Stimulated activated CD4-positive, alpha-beta T cell treated with anti-CD3 and anti-CD28 coated beads, Interleukin-15, amount 100 ng/mL, for 24 hours (primary cell): ENCODE data around the gene ULK1.

ENCODE experiments used
- DNase-seq: peaks from one replicate; pipeline ENCODE4 v3.0.0-alpha.2; 2020

Gene ULK1

DNA sequence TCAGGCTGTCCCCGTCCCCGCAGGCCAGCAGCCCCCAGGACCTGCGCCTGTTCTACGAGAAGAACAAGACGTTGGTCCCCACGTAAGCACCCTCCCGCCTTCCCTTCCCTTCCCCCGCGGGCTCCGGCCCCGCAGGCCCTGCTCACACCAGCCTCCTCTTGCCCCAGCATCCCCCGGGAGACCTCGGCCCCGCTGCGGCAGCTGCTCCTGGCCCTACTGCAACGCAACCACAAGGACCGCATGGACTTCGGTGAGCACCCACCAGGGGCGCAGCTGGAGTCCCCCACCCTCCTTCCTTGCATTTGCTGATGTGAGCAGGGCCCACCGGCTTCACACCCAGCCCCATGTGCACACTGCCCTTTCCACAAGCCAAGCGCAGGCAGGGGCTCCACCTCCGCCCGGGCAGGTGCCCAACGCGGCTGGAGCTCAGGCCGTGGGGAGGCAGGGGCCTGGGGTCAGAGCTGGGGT is 15.4 kb downstream of the ULK1 start:
- DNase-seq = no peak

DNA sequence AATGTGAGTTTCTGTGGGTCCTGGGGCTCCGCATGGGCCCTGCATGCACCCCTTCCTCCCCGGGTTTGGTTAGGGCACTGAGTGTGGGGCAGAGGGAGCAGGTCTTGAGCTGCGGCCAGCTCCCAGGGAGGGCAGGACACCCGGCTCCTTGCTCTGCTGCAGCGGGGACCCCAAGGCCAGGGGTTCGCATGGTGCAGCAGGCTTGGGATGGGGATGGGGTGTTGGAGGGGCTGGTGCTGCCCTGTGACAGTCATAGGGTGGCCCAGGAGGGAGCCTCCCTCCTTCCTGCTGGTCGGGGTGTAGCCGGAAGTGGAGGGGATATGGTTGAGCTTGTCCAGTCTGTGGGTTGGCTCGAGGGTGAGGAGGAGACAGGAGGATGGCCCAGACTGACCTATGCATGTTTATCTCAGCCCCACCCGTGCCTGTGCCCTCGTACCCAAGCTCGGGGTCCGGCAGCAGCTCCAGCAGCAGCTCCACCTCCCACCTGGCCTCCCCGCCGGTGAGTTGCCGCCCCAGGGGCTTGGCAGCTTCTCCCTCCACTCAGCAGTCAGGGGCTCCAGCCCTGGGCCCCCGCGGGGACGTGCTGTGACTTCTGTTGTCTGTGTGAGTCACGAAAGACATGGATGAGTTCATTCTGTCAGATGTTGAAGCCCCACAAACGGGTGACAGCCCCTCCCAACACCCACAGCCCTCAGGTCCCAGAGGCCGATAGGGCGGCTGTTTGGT is 16.0 kb downstream of the ULK1 start:
- no peak for DNase-seq

DNA sequence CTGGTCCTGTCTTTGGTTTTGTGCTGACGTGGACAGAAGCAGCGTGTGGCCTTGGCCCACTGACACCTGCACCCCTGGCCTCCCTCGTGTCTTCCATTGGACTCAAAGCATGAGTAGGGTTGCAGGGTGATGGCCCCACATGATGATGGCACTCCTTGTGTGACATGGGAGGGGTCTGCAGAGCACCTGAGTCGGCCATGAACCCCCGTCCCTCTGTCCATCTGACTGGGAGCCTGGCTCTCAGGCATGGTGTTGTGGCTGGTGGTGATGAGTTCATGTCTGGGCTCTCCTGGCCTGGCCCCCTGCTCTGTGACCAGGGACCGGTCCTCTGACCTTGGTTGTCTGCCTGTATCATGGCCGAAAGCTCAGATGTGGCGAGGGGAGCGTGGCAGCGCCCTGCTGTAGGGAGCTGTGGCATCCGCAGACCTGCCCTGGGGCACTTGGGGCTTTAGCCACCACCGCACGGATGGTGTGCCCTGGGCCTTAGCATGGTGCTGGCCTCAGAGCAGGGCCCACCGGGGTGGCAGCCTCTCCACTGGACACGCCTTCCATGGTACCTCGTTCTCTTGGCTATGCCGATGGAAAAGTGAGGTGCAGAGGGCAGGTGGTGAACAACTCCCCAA is 16.7 kb downstream of the ULK1 start:
- DNase-seq = no peak

DNA sequence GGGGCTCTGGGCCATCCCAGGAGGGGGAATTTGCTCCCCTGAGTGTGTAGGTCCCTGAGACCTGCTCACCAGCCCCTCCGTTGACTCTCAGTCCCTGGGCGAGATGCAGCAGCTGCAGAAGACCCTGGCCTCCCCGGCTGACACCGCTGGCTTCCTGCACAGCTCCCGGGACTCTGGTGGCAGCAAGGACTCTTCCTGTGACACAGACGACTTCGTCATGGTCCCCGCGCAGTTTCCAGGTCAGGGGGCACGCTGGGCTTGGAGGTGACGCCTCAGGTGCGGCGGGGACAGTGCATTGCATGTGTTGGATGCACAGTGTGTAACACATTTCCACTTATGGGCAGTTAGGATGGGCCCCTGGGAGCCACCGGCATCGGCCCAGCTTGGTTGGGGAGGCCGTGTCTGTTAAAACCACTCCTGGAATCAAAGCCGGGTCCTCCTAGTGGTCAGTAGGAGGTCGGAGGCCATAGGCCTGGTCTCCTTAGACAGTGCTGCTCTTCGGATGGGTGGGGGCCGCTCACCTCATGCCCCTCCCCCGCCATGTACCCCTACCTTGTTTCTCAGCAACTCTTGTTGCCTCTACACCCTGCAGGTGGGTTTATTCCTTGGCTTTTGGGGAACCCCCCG is 17.5 kb downstream of the ULK1 start:
- DNase-seq = no peak

DNA sequence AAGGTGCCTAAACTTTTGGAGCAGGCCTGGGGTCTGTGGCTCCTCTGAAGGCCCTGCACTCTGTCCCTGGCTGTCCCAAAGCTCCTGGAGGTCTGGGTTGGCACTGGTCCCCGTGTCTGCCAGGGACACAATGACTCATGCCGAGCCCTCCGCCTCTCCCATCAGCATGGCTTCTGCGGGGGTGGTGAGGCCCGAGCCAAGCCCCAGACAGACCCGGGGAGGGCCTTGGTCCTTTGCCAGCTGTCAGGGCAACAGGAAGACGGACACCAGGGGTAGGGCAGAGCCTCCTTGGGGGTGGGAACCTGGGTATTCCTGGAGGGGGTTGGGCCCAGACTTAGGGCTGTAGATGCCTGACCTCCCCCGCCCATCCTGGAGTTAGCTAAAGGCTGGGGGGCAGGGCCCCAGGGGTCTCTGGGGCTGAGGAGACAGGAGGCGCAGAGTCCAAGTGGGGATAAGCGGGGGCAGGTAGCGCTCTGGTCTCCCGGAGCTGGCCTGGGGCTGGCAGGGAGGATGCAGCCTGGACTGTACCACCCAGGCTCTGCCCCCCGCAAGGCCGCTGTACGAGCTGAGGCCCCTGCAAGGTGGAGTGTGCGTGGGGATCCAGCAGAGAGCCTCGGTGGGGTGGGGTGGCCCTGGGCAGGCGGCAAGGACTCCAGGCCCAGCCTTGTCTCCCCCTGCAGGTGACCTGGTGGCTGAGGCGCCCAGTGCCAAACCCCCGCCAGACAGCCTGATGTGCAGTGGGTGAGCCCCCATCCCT is 18.3 kb downstream of the ULK1 start:
- DNase-seq = no peak

DNA sequence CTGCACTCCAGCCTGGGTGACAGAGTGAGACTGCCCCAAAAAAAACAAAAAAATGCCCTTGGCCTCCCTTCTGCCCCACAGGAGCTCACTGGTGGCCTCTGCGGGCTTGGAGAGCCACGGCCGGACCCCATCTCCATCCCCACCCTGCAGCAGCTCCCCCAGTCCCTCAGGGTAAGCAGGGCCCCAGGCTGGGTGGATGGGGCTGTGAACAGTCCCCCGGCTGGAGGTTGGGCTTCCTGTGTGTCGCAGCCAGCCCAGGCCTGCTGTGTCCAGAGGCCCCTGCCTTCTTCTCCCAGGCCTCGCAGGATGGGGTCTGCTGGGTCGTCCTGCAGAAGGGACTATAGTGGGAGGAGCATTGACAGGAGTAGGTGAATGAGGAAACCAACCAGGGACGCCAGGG is 19.2 kb downstream of the ULK1 start:
- DNase-seq = no peak

DNA sequence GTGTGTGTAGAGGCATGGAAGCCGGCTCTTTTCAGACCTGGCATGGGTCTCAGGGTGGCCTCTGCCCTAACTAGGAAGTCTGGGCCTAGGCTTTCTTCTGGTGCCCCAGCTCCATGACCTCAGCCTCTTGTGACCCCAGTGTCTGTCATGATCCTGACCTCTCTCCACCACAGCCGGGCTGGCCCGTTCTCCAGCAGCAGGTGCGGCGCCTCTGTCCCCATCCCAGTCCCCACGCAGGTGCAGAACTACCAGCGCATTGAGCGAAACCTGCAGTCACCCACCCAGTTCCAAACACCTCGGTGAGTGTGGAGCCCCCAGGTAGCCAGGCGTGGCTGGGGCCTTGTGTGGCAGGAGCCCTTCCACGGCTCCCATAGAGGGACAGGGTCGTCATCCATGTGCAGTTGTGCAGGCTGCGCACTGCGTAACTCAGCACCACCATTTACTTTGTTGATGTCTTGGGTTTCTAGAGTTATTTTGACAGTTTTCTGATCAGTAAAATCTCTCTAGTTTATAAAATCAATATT is 19.8 kb downstream of the ULK1 start:
- DNase-seq = no peak

DNA sequence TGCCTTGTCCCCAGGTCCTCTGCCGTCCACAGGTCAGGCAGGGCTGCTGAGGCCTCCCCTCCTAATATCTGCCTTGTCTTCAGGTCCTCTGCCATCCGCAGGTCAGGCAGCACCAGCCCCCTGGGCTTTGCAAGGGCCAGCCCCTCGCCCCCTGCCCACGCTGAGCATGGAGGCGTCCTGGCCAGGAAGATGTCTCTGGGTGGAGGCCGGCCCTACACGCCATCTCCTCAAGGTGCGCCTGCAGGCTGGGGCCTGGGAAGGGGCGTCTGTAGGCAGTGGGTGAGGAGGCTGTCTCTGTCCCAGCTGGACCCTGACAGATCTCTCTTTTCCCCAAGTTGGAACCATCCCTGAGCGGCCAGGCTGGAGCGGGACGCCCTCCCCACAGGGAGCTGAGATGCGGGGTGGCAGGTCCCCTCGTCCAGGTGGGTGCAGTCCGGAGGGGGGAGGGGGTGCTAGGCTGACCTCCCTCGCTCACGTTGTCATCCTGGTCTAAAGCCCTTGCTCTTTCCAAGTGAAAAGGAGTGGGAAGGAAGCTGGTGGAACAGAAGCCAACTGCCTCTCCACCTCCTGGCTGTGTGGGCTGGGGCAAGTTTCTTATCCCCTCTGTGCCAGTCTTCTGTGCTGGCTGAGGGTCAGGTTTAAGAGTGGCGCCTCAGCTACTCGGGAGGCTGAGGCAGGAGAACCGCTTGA is 20.7 kb downstream of the ULK1 start:
- DNase-seq = no peak

DNA sequence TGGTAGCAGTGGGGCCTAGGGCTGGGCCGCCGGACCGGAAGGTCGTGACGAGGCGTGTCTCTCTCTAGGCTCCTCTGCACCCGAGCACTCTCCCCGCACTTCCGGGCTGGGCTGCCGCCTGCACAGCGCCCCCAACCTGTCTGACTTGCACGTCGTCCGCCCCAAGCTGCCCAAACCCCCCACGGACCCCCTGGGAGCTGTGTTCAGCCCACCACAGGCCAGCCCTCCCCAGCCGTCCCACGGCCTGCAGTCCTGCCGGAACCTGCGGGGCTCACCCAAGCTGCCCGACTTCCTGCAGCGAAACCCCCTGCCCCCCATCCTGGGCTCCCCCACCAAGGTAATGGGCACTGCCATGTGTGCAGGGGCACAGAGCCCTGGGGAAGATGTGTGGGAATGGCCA is 21.4 kb downstream of the ULK1 start:
- no peak for DNase-seq

DNA sequence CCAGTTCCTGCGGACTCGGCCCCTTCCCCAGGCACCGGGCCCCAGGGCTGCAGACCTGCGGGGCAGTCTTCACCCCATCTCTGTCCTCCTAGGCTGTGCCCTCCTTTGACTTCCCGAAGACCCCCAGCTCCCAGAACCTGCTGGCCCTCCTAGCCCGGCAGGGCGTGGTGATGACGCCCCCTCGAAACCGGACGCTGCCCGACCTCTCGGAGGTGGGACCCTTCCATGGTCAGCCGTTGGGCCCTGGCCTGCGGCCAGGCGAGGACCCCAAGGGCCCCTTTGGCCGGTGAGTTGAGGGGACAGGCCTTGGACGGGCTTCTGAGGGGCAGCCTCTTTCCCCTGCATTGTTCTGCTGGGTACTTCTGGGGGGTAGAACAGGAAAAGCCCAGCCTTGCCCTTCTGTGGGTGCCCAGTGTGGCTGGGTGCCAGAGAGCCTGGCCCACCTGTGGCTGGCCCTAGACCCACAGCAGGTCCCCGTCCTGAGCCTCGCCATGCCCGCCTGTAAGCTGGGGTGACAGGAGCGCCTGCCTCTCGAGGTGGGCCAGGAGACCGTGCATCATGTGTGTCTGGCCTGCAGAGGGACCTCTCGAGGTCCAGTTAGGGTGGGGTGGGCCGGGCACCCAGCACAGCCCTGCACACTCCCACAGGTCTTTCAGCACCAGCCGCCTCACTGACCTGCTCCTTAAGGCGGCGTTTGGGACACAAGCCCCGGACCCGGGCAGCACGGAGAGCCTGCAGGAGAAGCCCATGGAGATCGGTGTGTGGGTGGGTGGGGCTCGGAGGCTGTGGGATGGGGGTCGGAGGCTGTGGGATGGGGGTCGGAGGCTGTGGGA is 22.1 kb downstream of the ULK1 start:
- no peak for DNase-seq

DNA sequence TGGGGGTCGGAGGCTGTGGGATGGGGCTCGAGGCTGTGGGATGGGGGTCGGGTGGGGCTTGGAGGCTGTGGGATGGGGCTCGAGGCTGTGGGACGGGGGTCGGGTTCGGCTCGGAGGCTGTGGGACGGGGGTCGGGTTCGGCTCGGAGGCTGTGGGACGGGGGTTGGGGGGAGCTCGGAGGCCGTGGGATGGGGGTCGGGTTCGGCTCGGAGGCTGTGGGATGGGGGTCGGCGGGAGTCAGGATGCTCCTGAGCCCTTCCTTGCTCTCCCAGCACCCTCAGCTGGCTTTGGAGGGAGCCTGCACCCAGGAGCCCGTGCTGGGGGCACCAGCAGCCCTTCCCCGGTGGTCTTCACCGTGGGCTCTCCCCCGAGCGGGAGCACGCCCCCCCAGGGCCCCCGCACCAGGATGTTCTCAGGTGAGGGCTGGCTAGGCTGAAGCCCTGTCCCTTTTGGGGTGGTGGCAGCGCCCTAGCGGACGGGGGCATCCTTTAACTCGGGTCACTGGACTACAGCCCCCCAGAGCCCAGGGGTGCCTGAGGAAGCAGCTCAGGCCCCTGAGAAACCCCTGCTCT is 22.8 kb downstream of the ULK1 start:
- no peak for DNase-seq

DNA sequence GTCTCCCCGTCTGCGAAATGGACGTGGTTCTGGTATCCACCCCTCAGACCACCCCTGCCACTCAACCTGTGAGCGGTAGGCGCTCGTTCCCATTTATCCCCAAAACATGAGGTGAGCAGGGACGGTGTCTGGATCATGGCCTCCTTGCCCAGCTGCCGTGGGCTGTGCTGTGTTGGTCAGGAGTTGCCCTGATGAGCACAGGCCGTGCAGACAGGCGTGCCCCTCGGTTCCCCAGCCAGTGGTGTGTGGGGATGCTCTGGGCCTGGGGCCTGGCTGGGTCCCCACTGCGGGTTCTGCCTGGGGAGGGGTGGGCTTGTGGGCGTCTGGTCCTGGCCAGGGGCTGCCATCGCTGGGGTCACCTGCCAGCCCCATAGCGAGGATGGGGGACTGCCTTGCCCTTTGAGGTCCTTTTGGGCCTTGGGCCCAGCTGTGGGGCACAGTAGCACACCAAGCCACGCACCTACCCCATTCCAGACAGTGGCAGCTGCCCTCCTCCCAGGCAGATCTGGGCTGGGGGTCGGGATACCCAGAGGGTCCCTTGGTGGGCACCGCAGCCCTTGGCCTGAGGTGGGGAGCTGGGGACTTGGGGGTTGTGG is 23.4 kb downstream of the ULK1 start:
- no peak for DNase-seq

DNA sequence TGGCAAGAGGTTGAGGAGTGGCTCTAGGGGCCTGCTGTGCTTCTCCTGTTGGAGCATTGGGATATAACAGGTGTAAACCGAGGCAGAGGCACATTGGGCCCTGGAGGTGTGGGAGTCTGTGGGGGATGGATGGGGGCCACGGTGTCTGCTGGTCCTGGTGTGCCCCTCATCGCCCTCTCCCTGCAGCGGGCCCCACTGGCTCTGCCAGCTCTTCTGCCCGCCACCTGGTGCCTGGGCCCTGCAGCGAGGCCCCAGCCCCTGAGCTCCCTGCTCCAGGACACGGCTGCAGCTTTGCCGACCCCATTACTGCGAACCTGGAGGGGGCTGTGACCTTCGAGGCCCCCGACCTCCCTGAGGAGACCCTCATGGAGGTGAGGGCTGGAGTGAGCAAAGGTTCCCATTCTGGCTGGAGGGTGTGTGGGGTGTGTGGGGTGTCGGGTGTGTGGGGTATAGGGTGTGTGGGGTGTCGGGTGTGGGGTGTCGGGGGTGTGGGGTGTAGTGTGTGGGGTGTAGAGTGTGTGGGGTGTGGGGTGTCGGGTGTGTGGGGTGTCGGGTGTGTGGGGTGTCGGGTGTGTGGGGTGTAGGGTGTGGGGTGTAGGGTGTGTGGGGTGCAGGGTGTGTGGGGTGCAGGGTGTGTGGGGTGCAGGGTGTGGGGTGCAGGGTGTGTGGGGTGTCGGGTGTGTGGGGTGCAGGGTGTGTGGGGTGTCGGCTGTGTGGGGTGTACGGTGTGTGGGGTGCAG is 24.1 kb downstream of the ULK1 start:
- no peak for DNase-seq

DNA sequence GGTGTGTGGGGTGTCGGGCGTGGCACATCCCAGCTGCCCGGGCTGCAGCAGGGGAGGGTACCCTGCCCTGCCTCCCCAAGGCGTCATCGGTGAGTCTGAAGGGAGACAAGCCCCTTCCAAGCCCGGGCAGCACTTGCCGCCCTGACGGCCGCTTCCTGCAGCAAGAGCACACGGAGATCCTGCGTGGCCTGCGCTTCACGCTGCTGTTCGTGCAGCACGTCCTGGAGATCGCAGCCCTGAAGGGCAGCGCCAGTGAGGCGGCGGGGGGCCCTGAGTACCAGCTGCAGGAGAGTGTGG is 24.6 kb downstream of the ULK1 start:
- no peak for DNase-seq

DNA sequence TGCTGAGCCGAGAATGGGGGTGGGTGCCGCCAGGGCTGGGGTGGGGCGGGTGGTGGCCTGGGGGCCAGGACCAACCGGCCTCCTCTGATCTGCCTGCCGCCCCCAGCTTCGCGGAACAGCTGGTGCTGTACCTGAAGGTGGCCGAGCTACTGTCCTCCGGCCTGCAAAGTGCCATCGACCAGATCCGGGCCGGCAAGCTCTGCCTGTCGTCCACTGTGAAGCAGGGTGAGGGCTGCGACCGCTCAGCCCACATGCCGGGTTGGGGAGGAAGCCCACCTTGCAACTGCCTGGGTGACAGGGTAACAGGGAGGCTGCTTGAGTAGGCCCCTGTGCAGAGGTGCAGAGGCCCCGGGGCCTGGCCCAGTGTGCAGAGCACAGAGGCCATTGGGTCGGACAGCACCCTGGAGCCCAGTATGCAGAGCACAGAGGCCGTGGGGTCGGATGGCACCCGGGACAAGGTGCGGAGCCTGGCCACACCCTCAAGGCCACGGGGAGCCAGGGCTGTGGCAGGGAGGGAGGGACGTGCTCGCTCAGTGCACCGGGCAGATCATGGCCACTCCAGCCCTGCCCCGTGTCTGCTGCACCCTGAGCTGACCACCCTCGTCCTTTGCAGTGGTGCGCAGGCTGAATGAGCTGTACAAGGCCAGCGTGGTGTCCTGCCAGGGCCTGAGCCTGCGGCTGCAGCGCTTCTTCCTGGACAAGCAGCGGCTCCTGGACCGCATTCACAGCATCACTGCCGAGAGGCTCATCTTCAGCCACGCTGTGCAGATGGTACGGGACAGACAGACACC is 25.1 kb downstream of the ULK1 start:
- no peak for DNase-seq

DNA sequence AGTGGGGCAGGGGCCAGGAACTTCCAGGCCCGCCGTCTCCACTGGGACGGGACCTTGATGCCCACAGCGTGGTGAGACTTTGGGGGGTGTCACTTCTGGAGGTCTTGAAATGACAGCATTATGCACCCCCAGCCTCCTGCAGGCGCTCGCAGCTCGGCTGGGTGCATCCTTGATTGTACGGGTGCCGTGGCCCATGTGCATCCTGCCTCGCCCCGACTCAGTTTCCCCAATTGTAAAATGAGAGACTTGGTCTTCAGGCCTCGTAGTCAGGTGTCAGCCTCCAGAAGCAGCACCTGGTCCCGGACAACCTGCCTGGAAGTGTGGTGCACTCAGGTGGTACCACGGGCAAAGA is 25.7 kb downstream of the ULK1 start:
- no peak for DNase-seq

DNA sequence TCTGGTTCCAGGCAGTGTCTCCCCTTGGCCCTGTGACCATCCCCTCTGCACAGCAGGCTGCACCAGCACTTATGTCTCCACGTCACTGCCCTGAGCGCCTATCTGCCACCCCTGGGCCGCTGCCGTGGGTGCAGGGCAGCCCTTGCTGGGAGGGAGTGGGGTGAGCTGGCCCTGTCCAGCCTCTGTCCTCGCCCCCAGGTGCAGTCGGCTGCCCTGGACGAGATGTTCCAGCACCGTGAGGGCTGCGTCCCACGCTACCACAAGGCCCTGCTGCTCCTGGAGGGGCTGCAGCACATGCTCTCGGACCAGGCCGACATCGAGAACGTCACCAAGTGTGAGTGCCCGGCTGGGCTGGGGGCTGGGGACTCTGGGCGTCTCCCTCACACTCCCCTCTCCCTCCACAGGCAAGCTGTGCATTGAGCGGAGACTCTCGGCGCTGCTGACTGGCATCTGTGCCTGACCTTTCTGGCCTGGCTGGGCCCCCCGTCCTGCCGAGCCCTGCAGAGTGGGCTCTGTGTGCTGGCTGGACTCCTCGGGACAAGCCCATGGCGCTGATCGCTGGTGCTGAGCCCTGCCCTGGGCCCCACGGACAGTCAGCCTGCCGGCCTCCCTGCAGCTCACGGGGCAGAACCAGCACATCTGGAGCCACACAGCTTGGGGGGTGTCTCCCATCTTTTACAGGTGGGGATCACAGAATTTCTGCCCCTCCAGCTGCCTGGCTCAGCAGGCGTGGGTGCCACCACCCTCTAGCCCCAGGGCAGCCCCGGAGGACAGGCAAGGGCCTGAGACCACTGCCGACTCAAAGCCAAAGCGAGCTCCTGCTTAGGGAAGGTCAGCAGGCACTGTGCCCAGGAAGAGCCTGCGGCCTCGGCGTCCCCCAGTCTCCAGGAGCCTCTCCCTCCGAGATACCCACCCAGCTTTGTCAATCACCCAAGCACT is 26.7 kb downstream of the ULK1 start:
- no peak for DNase-seq
